ENCODE data around the gene GNA14.

GNA14 gene

DNA sequence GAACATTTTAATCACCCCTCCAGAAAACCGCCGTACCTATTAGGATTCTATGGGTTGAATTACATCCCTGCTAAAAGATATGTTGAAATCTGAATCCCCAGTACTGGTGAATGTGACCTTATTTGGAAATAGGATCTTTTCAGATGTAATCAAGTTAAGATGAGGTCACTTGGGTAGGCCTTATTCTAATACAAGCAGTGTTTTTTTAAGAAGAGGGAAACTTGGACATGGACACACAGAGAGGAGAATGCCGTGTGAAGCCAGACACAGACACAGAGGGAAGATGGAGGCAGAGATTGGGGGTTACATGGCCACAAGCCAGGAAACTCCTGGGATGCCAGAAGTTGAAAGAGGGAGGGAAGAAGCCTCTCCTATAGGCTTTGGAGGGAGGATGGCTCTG is 183.5 kb downstream of the GNA14 start:
- no peak for DNase-seq
- intact Hi-C loops (cut with DNase I) = no loop called here

DNA sequence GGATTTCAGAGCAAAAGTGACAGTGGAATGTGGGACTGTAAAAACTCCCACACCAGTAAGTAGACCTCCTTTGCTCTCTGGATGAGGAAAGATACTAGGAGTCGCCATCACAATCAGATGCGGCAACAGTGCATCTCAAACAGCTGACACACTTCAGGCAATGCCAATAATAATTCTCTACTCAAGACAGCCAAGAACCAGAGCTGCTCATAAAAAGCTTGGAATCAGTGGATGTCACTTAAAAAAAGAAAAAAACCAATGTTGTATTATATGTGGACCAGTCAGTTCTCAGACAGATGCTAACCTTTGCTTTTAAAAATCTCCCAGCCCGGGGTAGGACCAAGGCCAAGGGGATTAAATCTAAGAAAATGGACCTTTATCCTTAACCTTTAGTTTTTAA is 185.0 kb downstream of the GNA14 start:
- intact Hi-C loops (cut with DNase I) = no loop called here
- DNase-seq = no peak

DNA sequence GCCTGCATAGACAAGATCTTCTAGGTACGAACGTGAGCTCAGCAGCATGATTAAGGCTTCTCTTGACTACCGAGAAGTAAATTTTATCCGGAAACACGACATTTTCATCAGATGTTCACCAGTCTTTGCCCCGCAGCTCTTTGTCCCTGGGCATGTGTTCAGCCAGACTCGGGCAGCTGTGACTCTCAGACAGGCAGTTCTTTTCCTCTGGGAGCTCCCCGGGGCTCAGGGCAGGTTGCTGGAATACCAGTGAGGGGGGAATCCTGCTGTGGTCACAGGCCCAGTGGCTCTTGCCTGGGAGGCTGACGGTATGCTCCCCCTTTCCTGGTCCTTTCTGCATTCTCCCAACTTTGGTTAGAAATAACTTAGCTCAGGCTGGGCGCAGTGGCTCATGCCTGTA is 186.1 kb downstream of the GNA14 start:
- intact Hi-C loops (cut with DNase I) = no loop called here
- DNase-seq = no peak

DNA sequence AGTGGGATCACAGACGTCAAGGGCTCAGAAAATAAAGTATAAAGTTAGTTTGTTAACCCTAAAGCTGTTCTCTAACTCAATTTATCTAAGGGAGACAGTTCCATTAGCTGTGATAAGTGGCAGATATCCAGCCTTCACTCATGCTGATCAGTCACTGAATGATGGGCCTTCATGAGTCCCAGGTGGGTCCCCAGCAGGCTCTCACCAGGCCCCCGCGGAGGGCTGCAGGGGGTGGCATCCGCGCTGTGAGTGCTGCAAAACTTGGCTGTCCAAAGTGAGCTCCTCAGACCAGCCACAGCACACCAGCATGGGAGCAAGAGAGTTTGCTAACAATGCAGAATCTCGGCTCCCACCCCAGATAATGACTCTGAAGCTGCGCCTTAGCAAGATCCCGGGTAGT is 187.2 kb downstream of the GNA14 start:
- DNase-seq = no peak
- intact Hi-C loops (cut with DNase I) = no loop called here

DNA sequence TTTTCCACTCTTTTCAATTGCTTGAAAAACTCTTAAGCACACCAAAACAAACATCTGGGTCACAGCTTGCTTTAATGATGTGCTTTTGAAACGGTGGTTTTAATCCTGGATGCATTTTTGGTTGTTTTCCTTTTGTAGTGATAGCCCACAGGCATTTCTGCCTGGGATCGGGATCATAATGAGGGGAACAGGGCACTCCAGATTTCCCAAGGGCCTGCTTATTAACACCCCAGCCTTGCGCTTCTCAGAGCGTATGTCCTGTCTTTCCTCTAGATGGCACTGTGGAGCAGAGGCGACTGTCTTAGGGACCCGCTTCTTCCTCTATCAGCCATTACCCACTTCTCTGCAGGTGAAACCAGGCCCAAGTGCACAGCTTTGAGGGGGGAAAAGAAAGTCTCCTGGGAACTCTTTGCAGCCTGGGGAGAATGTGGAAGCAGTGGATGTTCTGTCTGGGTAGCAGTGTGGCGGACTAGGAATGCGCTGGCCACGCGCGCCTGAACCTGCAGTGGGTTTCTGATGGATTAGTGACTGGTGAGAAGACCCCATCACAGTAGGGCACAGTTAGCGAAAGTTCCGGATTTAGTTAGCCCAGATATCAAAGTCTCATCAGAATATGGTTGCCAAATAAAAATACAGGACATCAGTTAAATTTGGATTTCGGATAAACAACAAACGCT is 190.1 kb downstream of the GNA14 start:
- DNase-seq = peak; percentile 13 to 87 (median 68)
- intact Hi-C loops (cut with DNase I) = loop anchor here (10.0 kb wide), 1 partner anchor 297 kb away; no protein-coding TSS in a partner anchor

DNA sequence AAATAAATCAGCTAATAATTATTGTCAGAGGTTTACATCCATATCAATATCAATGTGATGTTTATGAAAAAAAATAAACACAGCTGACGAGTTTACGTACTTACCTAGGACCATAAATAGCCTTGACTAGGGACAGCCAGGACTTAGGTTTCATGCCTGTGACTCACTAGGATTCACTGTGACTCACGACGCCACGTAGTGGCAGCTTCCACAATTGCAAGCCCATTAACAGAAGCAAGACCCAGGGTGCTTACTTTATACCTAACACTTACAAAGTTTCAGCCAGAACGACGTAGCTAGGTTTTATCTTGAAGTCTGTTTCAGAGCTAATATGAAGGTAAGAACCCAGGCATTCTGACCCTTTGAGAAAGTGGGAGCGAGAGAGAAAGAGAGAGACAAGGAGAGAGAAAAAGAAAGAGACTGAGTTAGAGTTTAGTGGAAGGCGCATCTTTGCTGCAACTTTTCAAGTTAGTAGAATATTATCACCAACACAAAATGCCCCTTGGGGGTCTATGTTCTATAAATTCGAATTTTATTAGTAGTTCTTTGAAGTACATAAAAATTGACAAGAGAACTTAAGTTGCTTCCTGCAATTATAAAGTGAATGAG is 191.2 kb downstream of the GNA14 start:
- intact Hi-C loops (cut with DNase I) = loop anchor here (10.0 kb wide), 1 partner anchor 298 kb away; no protein-coding TSS in a partner anchor
- DNase-seq = peak; percentile 32 to 95 (median 86)

DNA sequence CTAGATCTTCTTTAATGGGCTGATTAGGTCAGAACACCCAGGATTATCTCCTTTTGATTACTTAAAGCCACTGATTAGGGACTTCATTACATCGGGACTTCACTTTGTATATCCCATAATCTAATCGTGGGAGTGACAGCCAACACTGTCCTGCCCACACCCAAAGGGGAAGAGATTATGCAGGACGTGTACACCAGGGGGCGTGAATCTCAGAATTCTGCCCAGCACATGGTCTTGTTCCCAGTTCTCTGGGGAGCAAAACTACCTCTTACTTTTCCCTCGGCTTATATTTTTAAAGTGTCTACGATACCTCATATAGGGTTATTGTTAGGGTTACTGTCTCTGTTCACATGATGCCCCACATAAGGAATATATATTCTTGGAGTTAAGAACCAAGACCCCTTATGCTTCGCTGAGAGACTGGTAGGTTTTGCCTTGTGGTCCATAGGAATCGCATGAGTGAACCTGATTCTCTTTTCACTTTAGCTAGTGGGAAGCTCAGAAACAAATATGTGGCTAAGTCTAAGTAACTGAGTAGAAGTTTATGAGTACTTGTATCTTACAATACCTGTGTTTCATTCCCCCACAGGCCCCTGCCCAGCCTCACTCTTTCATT is 192.7 kb downstream of the GNA14 start:
- no peak for DNase-seq
- intact Hi-C loops (cut with DNase I) = loop anchor here (10.0 kb wide), 1 partner anchor 299 kb away; no protein-coding TSS in a partner anchor

DNA sequence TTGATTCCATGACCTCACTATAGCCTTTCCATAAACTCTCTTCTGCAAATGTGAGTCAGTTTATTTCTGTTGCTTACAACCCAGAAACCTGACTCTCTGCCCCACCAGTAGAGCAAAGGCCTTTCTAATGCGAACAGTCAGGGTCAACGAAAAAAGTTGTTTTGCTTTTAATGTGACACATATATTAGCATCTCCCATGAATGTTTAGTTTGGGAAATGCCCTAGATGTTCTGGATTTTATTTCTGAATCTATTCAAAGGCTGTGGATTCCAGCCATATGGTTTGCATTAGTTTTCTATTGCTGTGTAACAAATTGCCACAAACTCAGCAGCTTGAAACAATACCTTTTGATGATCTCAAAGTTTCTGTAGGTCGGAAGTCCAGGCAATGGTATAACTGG is 193.5 kb downstream of the GNA14 start:
- intact Hi-C loops (cut with DNase I) = loop anchor here (10.0 kb wide), 1 partner anchor 300 kb away; no protein-coding TSS in a partner anchor
- DNase-seq = no peak

DNA sequence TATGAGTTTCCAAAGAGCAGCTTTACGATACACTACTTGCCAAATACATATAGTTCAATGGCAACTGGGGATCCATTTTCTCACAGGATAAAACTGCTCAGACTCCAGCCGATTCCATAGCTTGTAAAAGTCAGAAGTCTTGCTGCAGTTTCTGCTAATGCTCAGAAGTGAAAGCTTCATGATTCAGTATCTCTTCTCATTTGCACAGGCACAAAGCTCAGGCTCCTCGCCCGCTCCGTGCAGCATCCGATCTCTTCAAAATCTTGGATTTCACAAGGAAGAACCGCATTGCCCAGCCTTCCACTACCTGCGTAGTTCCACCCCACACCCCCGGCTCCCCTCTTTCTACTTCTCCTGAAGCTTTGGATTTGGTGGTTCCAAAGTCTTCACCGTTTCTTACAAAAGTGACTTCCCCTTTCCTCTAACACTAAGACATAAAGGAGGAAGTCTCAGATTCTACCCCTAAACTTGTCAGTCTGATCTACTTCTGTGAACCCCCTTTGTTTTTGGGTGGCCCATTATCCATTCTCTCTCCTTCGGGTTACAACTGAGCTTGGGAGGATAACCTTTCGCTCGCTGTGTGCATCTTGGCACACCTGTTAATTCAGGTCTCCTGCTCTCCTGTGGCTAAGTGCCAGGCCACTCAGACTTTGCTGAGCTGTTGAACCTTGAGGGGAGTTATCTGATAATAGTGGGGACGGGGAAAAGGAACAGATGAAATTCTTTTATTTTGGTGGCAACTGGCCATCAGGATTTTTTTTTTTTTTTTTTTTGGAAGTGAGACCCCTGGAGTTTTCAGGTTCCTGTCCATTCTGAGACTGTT is 194.1 kb downstream of the GNA14 start:
- intact Hi-C loops (cut with DNase I) = loop anchor here (10.0 kb wide), 1 partner anchor 301 kb away; no protein-coding TSS in a partner anchor

DNA sequence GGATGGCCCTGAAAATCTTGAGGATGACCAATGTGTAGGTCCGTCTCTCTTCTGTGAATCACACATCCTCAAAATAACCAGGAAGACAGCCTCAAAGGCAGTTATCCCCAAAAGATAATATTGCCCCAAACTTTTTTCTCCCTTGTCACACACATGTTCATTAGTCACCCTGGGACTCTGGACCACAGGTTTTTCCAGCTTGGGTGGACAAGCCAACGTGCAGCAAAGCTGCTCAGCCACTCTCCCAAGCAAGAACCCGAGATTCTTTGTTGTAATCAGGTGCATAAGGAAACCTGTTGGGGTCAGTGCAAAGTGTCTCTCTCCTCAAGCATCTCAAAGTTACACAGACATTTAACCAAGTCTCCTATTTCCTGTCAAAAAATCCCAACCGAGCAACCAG is 196.6 kb downstream of the GNA14 start:
- DNase-seq = no peak
- intact Hi-C loops (cut with DNase I) = loop anchor here (10.0 kb wide), 1 partner anchor 303 kb away; no protein-coding TSS in a partner anchor

More for the DNA sequence above, 194.1 kb downstream of the GNA14 start:
- DNase-seq = no peak

DNA sequence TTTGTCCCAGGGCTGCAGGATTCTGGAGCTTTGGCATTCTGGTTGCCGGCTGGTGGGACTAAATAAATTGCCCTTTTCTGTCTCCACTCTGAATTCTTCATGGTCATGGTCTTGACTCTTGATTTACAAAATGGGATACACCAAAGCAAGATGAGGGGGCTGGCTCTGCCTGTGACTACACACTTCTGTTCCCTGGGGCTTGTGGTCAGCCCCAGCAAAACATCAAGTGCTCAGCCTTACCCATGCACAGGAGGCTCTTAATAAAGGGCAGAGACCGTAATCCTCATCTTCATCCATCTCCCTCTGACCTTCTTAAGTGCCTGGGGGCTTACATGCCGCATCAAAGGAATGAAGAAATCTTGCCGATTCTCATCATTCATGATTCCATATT is 198.0 kb downstream of the GNA14 start:
- intact Hi-C loops (cut with DNase I) = loop anchor here (10.0 kb wide), 1 partner anchor 305 kb away; no protein-coding TSS in a partner anchor
- DNase-seq = no peak

DNA sequence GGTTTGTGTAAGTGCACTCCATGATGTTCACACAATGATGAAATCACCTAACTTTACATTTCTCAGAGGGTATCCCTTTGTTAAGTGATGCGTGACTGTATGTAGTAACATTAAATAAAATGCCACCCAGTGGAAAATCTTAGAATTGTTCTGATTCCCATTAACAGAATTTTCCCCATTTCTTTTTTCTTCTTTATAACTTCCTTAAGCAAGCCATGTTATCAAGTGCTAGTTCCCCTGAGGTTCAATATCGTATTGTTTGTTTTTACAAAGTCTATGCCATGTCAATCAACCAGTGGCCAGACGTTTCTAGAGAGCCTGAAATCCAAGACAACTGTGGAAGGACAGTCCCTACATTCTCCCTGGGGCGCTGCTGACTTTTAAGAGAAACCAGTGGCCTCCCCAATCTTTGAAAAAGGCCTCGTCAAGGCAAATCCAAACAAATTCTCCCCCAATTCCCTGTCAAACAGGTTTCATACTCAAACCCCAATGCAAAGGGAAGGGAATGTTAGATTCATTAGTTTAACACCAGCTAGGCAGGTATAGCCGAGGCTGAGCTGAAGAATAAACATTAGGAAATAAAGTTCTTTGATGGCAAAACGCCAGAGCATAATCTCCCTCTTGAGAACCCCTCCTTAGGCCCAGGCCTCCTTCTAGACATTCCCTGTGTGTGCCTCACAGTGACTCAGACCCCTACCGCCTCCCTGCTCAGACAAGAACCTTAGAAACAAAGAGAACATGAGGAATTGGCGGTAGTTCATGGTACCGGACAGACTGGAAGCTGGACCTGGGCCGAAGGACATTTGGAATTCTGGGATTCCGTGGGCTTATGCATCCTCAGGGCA is 198.7 kb downstream of the GNA14 start:
- no peak for DNase-seq
- intact Hi-C loops (cut with DNase I) = loop anchor here (10.0 kb wide), 2 partner anchors 305 to 675 kb away; no protein-coding TSS in a partner anchor

DNA sequence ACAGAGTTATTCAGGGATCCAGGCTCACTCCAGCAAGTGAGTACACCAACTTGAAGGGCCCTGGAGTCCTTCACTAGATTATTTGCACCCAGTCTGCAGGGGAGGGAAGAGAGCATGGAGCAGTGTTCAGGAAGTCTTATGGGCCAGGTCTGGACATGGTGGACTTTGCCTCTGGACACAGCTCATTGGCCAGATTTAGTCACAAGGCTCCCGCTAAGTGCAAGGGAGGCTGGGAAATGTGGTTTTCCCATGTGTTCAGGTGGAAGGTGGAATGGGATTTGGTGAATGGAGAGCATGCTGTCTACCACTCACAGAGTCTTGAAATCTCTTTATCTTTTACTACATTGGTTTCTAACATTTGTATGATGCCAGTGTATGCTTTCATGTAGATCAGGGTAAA is 200.5 kb downstream of the GNA14 start:
- DNase-seq = no peak
- intact Hi-C loops (cut with DNase I) = loop anchor here (10.0 kb wide), 1 partner anchor 677 kb away; no protein-coding TSS in a partner anchor

DNA sequence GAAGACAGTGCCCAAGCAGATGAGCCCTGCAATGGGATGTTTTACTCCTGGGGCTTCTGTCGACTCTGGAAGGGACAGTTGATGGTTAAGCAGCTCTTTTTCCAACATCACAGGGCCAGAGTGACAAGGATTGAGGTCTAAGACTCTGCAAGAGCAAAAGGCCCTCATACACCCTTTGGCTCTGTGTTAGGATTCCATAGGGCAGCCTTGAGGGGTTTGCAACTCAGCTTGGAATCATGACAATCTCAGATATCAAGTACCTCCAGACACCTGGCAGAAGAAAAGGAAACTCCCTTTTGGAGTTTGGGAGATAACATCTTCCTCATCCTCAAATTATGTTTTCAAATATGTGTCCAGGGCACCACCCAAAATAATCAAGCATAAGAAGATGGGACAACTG is 205.7 kb downstream of the GNA14 start:
- DNase-seq = no peak
- intact Hi-C loops (cut with DNase I) = loop anchor here (10.0 kb wide), 1 partner anchor 682 kb away; no protein-coding TSS in a partner anchor

DNA sequence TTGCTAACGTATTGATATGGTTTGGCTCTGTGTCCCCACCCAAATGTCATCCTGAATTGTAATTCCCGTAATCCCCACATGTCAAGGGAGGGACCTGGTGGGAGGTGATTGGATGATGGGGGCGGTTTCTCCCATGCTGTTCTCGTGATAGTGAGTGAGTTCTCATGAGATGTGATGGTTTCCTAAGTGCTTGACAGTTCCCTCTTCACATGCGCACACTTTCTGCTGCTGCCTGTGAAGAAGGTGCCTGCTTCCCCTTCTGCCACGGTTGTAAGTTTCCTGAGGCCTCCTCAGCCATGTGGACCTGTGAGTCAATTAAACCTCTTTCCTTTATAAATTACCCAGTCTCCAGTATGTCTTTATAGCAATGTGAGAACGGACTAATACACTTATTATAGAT is 207.0 kb downstream of the GNA14 start:
- intact Hi-C loops (cut with DNase I) = loop anchor here (10.0 kb wide), 1 partner anchor 684 kb away; no protein-coding TSS in a partner anchor
- peak in 1 of 42 donors; percentile 25 for DNase-seq

DNA sequence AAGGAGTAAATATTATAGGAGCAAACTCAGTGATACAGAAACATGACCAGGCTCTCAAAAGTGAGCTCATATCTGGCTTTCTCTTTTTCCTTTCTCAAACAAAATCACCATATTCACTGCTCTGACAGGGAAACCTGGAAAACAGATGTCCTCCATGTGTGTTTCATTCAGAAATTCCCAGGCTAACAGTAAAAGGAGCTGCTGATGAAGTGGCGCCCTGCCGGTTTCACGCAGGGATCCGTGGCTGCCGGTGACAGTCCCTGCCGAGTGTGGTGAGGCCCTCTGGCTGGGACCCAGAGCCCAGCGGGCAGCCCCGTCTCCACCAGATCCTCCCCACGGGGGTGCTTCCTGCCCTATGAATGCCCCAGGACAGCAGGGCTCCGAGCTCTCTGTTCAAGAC is 208.1 kb downstream of the GNA14 start:
- DNase-seq = peak in 32 of 42 donors; percentile 16 to 70 (median 37)
- intact Hi-C loops (cut with DNase I) = loop anchor here (10.0 kb wide), 1 partner anchor 685 kb away; no protein-coding TSS in a partner anchor

DNA sequence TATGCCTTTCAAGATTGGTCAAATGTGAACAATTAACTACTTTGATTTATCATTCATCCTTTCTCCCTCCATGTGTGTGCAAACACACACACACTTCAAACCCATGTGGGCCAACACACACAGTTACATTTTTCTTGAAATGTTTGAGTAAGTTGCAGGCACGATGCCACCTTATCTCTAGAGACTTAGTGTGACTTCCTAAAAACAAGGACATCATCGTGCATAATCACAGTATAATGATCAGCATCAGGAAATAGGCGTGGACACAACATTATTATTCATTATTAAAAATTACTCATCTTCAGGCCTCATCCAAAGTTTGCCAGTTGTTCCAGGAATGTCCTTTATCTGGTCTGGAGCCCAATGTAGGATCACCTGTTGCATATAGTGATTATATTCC is 209.5 kb downstream of the GNA14 start:
- intact Hi-C loops (cut with DNase I) = loop anchor here (10.0 kb wide), 2 partner anchors 206 to 596 kb away; partner anchors contain the start of genes GNA14 and GNAQ
- DNase-seq = no peak

DNA sequence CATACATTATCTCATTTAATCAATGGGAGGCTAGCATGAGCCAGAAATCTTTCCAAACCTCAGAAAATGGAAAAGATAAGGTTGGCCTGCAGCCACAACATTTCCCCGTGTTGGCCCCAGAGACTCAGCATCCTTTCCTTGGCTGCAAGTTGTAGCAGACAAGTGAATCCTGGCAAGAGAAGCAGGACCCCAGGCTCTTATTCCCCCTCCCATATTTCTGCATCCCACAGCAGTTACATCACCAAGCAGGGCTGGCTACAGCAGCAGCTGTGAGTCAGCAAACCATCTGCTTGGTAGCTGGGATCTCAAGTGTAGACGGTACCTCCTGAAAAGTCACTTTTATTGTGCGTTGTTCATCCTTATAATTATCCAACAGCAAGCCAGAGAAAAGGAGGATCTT is 212.4 kb downstream of the GNA14 start:
- intact Hi-C loops (cut with DNase I) = loop anchor here (10.0 kb wide), 2 partner anchors 209 to 599 kb away; partner anchors contain the start of genes GNA14 and GNAQ
- peak in 1 of 42 donors; percentile 20 for DNase-seq

All from head of caudate nucleus (tissue), 42 donors.